Measurements from ENCODE around the gene IQSEC1.

The IQSEC1 gene

DNA sequence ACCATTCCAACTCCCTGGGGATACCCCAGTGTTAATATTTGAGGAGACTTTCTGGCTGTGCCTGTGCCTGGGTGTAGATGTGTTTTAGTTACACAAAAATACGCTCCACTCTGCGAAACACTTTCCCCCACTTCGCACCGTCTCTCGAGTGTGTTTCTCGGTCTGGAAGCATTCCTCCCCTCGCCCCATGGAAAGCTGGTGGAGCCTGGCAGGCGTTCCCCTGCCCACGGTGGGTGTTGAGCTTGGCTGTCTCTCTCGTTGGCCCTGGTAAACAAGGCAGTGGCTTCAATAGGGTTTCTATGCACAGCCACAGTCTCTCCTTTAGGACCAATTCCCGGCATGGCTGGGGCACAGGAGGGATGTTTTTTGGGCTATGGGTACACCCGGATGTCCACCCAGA is 19.3 kb downstream of the IQSEC1 start:
- Histone ChIP-seq H3K9ac (ENCODE audit: low read length) (no peak overlapping the region), H3K4me3 (ENCODE audit: low read depth, low read length) (no peak overlapping the region), H3K4me1 (ENCODE audit: control insufficient read depth, insufficient read depth, low read length) (peaks cover 20% of the 10 kb centered on the region; the same call in 1 of the 2 replicates), H3K9me3 (ENCODE audit: control insufficient read depth, insufficient read depth, low read depth, low read length) (no peaks in the 10 kb centered on the region), H3K27me3 (ENCODE audit: control insufficient read depth, insufficient read depth, low read length) (no peaks in the 10 kb centered on the region), H3K27ac (ENCODE audit: low read depth, low read length) (no peak overlapping the region), H3K36me3 (ENCODE audit: control insufficient read depth, insufficient read depth, low read length) (no peaks in the 10 kb centered on the region)

DNA sequence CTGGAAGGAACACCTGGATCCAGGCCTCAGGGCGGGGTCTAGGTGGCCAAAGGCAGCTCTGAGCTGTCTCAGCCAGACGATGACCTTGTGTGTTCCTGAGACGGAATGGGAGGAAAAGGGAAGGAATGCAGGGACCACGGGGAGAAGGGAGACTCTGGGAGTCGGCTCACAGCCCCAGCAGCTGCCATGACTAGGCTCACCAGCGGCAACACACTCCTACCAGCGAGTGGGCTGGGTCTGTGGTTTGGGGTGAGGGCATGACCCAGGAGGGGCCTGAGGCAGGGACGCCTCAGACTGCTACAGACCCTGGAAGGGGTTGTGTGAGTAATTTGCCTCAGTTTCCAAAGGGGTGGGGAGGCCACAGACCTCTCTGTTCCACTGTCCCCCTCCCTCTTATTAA is 19.8 kb downstream of the IQSEC1 start:
- Histone ChIP-seq H3K27ac (ENCODE audit: low read depth, low read length) (no peak overlapping the region), H3K27me3 (ENCODE audit: control insufficient read depth, insufficient read depth, low read length) (no peaks in the 10 kb centered on the region), H3K4me1 (ENCODE audit: control insufficient read depth, insufficient read depth, low read length) (peaks cover 19% of the 10 kb centered on the region; the same call in 1 of the 2 replicates), H3K9me3 (ENCODE audit: control insufficient read depth, insufficient read depth, low read depth, low read length) (no peaks in the 10 kb centered on the region), H3K36me3 (ENCODE audit: control insufficient read depth, insufficient read depth, low read length) (no peaks in the 10 kb centered on the region), H3K9ac (ENCODE audit: low read length) (no peak overlapping the region), H3K4me3 (ENCODE audit: low read depth, low read length) (no peak overlapping the region)

DNA sequence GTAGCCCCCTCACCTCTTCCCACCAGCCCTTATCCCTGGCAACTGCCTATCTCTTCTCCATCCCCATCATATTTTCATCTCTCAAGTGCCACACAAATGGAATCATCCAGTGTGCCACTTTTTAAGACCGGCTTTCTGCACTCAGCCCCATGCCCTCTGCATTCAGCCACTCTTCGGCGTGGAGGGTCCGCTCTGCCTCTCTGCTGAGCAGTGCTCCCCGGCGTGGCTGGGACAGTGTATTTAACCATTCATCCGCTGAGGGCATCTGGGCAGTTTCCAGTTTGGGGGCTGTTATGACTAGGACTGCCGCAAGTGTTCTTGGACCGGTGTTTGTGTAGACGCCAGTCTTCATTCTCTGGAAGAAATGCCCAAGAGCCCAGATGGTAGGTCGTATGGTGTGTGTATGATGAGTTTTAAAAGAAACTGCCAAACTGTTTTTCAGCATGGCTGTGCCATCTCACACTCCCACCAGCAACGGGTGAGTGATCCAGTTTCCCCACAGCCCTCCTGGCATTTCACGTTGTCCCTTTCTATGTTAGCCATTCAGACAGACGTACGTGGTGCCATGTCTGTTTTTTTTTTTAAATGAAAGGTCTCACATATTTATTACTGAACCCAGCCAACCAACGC is 20.9 kb downstream of the IQSEC1 start:
- no peaks in the 10 kb centered on the region for H3K9me3 ChIP-seq (ENCODE audit: control insufficient read depth, insufficient read depth, low read depth, low read length)
- no peaks in the 10 kb centered on the region for H3K36me3 ChIP-seq (ENCODE audit: control insufficient read depth, insufficient read depth, low read length)
- no peaks in the 10 kb centered on the region for H3K27me3 ChIP-seq (ENCODE audit: control insufficient read depth, insufficient read depth, low read length)
- no peak overlapping the region for H3K4me3 ChIP-seq (ENCODE audit: low read depth, low read length)
- H3K9ac ChIP-seq (ENCODE audit: low read length) = no peak overlapping the region
- H3K27ac ChIP-seq (ENCODE audit: low read depth, low read length) = no peak overlapping the region
- H3K4me1 ChIP-seq (ENCODE audit: control insufficient read depth, insufficient read depth, low read length) = peaks cover 11% of the 10 kb centered on the region; the same call in 1 of the 2 replicates

DNA sequence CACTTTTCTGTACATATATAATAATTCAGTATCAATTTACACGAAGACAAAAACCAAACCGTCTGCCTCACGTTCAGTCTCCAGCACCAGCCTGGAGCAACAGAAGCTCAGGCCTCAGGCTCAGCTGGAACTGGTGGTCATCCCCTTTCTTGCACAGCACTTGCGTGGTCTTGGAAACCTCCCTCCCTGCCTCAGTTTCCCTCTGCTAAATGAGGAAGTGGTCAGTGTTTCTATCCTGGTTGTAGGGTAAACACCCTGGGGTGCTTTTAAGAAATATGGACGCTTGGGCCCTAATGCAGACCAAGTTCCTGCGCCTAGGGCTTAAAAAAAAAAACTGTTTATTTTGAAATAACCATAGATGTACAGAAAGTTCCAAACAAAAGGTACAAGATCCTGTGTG is 21.6 kb downstream of the IQSEC1 start:
- H3K27me3 ChIP-seq (ENCODE audit: control insufficient read depth, insufficient read depth, low read length) = no peaks in the 10 kb centered on the region
- no peak overlapping the region for H3K4me3 ChIP-seq (ENCODE audit: low read depth, low read length)
- peaks cover 5% of the 10 kb centered on the region; the same call in 1 of the 2 replicates for H3K4me1 ChIP-seq (ENCODE audit: control insufficient read depth, insufficient read depth, low read length)
- H3K36me3 ChIP-seq (ENCODE audit: control insufficient read depth, insufficient read depth, low read length) = no peaks in the 10 kb centered on the region
- H3K9ac ChIP-seq (ENCODE audit: low read length) = no peak overlapping the region
- H3K9me3 ChIP-seq (ENCODE audit: control insufficient read depth, insufficient read depth, low read depth, low read length) = no peaks in the 10 kb centered on the region
- no peak overlapping the region for H3K27ac ChIP-seq (ENCODE audit: low read depth, low read length)

DNA sequence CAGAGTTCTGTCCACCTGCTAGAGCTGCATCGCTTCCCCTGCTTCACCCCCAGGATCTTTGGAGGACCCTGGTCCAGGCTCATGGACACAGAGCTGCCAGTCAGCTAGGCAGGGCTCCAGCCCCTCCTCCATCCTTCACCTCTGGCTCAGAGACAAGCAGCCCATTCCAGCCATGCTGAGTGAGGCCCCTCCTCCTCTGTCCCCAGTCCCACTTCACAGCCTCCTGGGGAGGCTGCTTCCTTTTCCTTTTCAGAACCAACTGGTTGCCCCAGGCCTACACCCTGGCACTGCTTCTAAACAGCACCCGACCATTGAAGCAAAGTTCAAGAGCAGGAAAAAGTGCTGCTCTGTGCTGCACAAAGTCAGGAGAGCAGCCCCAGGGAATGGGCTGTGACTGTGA is 22.2 kb downstream of the IQSEC1 start:
- H3K4me1 ChIP-seq (ENCODE audit: control insufficient read depth, insufficient read depth, low read length) = peaks cover 5% of the 10 kb centered on the region; the same call in 1 of the 2 replicates
- no peak overlapping the region for H3K27ac ChIP-seq (ENCODE audit: low read depth, low read length)
- H3K27me3 ChIP-seq (ENCODE audit: control insufficient read depth, insufficient read depth, low read length) = no peaks in the 10 kb centered on the region

DNA sequence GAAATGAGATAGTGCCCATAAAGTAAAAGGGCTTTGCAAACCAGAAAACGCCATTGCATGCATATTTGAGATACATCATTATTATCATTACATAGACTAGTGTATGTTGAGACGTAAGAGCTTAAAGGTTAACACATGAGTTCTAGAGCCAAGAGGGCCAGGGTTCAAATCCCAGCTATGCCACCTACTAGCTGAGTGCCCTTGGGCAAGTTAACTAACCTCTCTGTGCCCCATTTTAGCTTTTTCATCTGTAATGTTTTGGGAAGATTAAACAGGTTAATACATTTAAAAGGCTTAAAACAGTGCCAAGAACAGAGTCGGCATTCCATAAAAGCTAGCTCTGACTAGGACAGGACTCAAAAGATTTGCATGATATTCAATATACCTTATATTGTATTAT is 22.8 kb downstream of the IQSEC1 start:
- no peak overlapping the region for H3K4me3 ChIP-seq (ENCODE audit: low read depth, low read length)
- H3K27me3 ChIP-seq (ENCODE audit: control insufficient read depth, insufficient read depth, low read length) = no peaks in the 10 kb centered on the region
- H3K36me3 ChIP-seq (ENCODE audit: control insufficient read depth, insufficient read depth, low read length) = no peaks in the 10 kb centered on the region
- H3K27ac ChIP-seq (ENCODE audit: low read depth, low read length) = no peak overlapping the region
- peaks cover 5% of the 10 kb centered on the region; the same call in 1 of the 2 replicates for H3K4me1 ChIP-seq (ENCODE audit: control insufficient read depth, insufficient read depth, low read length)
- H3K9me3 ChIP-seq (ENCODE audit: control insufficient read depth, insufficient read depth, low read depth, low read length) = no peaks in the 10 kb centered on the region
- no peak overlapping the region for H3K9ac ChIP-seq (ENCODE audit: low read length)

More for the DNA sequence above, 22.2 kb downstream of the IQSEC1 start:
- Histone ChIP-seq H3K4me3 (ENCODE audit: low read depth, low read length) (no peak overlapping the region), H3K36me3 (ENCODE audit: control insufficient read depth, insufficient read depth, low read length) (no peaks in the 10 kb centered on the region), H3K9ac (ENCODE audit: low read length) (no peak overlapping the region), H3K9me3 (ENCODE audit: control insufficient read depth, insufficient read depth, low read depth, low read length) (no peaks in the 10 kb centered on the region)

DNA sequence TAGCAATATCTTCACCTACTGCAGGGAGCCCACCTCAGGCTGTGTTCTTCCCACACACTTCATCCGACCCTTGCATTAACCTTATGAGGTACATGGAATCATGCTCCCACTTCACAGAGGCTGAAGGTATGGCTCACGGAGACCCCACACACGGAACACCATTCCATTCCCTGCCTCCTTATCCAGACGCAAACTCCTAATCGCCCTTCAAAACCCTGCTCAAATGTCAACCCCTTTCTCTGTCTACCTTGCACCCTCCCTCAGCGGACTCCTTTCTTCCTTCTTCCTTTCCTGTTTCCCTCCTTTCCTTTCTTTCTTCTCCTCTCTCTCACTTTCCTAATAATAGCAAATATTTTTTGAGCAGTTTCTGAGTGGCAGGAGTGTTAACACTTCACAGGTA is 23.8 kb downstream of the IQSEC1 start:
- no peak overlapping the region for H3K9ac ChIP-seq (ENCODE audit: low read length)
- no peaks in the 10 kb centered on the region for H3K36me3 ChIP-seq (ENCODE audit: control insufficient read depth, insufficient read depth, low read length)
- no peaks in the 10 kb centered on the region for H3K27me3 ChIP-seq (ENCODE audit: control insufficient read depth, insufficient read depth, low read length)
- H3K27ac ChIP-seq (ENCODE audit: low read depth, low read length) = no peak overlapping the region
- H3K4me3 ChIP-seq (ENCODE audit: low read depth, low read length) = no peak overlapping the region
- no peaks in the 10 kb centered on the region for H3K9me3 ChIP-seq (ENCODE audit: control insufficient read depth, insufficient read depth, low read depth, low read length)
- peaks cover 12% of the 10 kb centered on the region for H3K4me1 ChIP-seq (ENCODE audit: control insufficient read depth, insufficient read depth, low read length)

DNA sequence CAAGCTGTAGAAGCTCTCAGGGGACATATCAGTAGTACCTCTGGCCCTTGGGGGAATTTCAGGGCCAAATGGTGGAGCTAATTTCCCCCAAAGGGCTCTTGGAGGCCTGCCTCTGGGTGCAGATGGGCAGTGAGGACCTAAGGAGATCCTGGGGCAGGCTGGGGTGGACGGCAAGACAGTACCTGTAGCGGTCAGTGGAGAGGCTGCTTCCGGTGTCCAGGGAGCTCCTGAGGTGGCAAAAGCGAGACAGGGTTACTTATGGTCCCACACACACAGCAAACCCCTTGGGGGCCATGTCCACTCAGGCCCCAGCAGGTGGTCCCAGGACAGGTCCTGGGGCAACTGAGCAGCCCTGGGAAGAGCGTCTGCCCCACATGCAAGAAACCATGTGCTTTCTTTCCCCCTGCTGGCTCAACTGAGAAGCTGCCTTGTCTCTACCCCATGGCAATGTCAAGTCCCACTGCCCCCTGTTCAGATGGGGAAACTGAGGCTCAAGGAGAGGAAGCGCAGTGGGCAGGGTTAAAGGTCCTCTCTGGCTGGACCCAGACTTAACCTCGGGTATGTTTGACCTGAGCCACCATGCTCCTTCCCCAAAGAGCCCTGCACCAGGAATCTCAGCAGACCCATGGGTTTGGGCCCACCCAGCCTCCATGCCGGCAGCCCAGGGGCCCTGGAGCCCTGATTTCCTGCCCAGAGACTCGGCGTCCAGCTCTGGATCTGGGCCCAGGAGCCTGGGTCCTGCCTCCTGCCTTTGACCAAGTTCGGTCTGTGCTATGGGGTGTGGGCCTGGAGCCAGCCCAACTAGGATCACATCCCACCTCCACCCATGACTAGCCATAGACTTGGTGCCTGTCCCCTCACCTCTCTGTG is 25.7 kb downstream of the IQSEC1 start:
- H3K9ac ChIP-seq (ENCODE audit: low read length) = no peak overlapping the region
- H3K4me1 ChIP-seq (ENCODE audit: control insufficient read depth, insufficient read depth, low read length) = peaks cover 13% of the 10 kb centered on the region
- no peaks in the 10 kb centered on the region for H3K27me3 ChIP-seq (ENCODE audit: control insufficient read depth, insufficient read depth, low read length)
- no peak overlapping the region for H3K4me3 ChIP-seq (ENCODE audit: low read depth, low read length)
- no peaks in the 10 kb centered on the region for H3K36me3 ChIP-seq (ENCODE audit: control insufficient read depth, insufficient read depth, low read length)
- H3K27ac ChIP-seq (ENCODE audit: low read depth, low read length) = no peak overlapping the region
- no peaks in the 10 kb centered on the region for H3K9me3 ChIP-seq (ENCODE audit: control insufficient read depth, insufficient read depth, low read depth, low read length)

DNA sequence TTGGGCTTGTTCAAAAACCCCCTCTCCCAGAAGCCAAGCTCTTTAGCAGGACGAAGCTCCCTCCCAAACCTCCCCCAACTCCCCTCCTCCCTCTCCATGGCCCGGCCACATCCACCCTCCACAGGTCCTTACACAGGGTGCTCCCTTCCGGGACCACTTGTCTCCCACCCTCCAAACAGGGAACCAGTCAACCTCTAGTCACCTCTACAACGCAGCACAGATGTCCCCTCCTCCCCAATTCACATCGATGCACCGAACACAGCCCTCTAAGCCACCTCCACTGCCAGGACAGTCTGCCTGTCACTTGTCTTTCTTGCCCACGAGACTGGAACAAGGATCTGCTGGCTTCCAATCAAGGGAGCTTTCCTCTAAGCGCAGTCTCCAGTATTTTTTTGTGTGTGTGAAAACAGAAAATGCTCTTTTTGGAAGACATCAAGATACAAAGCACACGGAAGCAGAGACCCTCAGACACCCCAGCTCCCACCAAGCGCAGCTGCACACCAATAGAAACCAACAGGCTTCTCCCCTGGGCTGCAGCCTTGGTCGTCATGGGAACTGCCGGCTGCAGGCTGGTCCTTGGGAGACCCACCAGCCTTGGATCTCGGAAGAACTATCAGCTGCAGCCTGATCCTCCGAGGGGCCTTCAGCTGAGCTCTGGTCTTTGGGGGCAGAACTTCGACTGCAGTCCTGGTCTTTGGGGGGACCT is 26.5 kb downstream of the IQSEC1 start:
- Histone ChIP-seq H3K9ac (ENCODE audit: low read length) (no peak overlapping the region), H3K27ac (ENCODE audit: low read depth, low read length) (no peak overlapping the region), H3K4me1 (ENCODE audit: control insufficient read depth, insufficient read depth, low read length) (peaks cover 17% of the 10 kb centered on the region)

DNA sequence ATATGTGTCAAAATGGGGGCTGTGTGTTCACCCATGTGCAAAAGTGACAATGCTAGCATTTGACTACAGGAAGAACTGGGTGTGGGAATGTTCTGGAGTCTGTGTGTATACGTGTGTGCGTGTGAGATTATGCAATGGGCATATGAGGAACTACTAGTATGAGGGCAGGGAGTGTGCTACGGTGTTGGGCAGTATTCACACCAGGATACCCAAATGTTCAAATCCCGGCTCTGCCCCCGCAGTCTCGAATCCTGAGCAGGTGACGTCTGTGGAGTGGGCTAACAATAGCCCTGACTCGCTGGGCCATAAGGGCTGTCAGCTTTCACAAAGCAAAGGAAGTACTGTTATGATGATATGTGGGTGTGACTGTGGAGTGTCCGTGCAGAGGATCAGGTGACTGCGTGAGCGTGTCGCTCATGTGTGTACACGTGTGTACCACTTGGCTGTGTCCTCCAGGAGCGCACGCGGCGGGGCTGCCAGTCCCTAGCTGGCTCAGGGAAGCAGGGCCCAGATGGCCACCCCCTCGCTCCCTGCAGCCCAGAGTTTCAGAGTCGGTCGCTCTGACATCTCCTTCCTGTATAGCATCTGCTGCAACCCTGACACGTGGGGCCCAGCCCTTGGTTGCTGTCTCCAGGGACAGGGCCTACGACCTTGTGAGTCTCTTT is 27.2 kb downstream of the IQSEC1 start:
- no peaks in the 10 kb centered on the region for H3K27me3 ChIP-seq (ENCODE audit: control insufficient read depth, insufficient read depth, low read length)
- H3K9me3 ChIP-seq (ENCODE audit: control insufficient read depth, insufficient read depth, low read depth, low read length) = no peaks in the 10 kb centered on the region
- H3K27ac ChIP-seq (ENCODE audit: low read depth, low read length) = no peak overlapping the region
- peaks cover 20% of the 10 kb centered on the region for H3K4me1 ChIP-seq (ENCODE audit: control insufficient read depth, insufficient read depth, low read length)
- no peak overlapping the region for H3K4me3 ChIP-seq (ENCODE audit: low read depth, low read length)
- no peaks in the 10 kb centered on the region for H3K36me3 ChIP-seq (ENCODE audit: control insufficient read depth, insufficient read depth, low read length)
- H3K9ac ChIP-seq (ENCODE audit: low read length) = no peak overlapping the region

More for the DNA sequence above, 26.5 kb downstream of the IQSEC1 start:
- Histone ChIP-seq H3K4me3 (ENCODE audit: low read depth, low read length) (no peak overlapping the region), H3K36me3 (ENCODE audit: control insufficient read depth, insufficient read depth, low read length) (no peaks in the 10 kb centered on the region), H3K9me3 (ENCODE audit: control insufficient read depth, insufficient read depth, low read depth, low read length) (no peaks in the 10 kb centered on the region), H3K27me3 (ENCODE audit: control insufficient read depth, insufficient read depth, low read length) (no peaks in the 10 kb centered on the region)
